ENCODE data around the gene OXSM.

DNA sequence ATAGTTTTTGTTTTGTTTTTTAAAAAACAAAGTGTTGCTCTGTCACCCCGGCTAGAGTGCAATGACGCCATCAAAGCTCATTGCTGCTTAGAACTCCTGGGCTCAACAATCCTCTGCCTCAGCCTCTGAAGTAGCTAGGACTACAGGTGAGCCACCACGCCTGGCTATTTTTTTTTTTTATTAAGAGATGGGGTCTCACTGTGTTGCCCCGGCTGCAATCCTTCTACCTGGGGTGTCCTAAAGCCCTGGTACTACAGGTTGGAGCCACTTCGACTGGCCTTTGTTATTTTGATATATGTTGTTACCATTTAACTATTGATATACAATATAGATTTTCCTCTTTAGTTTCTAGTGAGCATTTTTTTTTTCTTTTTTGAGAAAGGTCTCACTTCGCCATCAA, 9.3 kb upstream of the OXSM start:
- TF ChIP-seq, protein P1, sequence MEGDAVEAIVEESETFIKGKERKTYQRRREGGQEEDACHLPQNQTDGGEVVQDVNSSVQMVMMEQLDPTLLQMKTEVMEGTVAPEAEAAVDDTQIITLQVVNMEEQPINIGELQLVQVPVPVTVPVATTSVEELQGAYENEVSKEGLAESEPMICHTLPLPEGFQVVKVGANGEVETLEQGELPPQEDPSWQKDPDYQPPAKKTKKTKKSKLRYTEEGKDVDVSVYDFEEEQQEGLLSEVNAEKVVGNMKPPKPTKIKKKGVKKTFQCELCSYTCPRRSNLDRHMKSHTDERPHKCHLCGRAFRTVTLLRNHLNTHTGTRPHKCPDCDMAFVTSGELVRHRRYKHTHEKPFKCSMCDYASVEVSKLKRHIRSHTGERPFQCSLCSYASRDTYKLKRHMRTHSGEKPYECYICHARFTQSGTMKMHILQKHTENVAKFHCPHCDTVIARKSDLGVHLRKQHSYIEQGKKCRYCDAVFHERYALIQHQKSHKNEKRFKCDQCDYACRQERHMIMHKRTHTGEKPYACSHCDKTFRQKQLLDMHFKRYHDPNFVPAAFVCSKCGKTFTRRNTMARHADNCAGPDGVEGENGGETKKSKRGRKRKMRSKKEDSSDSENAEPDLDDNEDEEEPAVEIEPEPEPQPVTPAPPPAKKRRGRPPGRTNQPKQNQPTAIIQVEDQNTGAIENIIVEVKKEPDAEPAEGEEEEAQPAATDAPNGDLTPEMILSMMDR (IDR thresholded peaks at IDR 0.05), result no peak
- no peak for TF ChIP-seq EP300 (IDR thresholded peaks at IDR 0.05)
- no peak for TF ChIP-seq POLR2A (IDR thresholded peaks at IDR 0.05; ENCODE audit: low read depth)
- no peak for TF ChIP-seq POLR2AphosphoS5 (IDR thresholded peaks at IDR 0.05)

All from esophagus muscularis mucosa (tissue), 4 donors.